ENCODE results near the gene CCND3. TPM values are rescaled to one million over a fixed set of nuclear protein-coding genes. Genes with fewer than 3 reads are reported as not detected.

CCND3 gene
- total and polyA plus RNA-seq, 2 experiments from 2014 or later, result 79.3 to 134 TPM

DNA sequence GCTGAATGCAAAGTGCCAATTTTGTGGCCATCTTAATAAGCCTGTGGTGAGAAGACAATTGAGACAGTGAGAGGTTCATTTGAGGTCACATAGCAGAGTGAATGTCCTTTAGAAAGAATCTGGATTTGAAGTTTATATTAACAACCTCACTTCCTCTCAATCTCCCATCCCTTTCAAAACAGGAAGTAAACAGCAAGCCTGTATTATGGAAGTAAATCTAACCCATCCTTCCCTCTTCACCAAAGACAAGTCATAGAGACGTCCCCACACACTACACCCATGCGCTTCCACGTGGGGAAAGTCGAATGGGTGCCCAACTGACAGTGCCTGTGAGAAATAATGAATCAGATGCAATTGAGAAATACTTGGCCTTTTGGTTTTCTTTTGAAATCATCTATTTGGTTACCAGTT, 28.8 kb upstream of the CCND3 start:
- 76% methylated on average over 4 of the region's 4 CpGs for WGBS (ENCODE audit: low lambda C conversion rate, missing lambda C conversion rate)
- TF ChIP-seq EZH2 (IDR thresholded peaks at IDR 0.05; ENCODE audit: borderline replicate concordance), result no peak
- no peak for TF ChIP-seq CTCF (IDR thresholded peaks at IDR 0.05; ENCODE audit: poor library complexity)
- no peak for TF ChIP-seq EZH2phosphoT487 (IDR thresholded peaks at IDR 0.05; ENCODE audit: low read depth, severe bottlenecking, unreplicated experiment)
- Histone ChIP-seq H3K9me2 (replicated peaks; ENCODE audit: insufficient read depth) (no peaks in the 10 kb centered on the region), H3K27ac (no peak overlapping the region), H3K9me3 (ENCODE audit: low read depth) (no peaks in the 10 kb centered on the region), H2AFZ (no peak overlapping the region), H3K4me1 (ENCODE audit: insufficient read depth) (no peaks in the 10 kb centered on the region), H3K4me3 (no peak overlapping the region), H4K20me1 (ENCODE audit: insufficient read depth, poor library complexity, severe bottlenecking) (no peaks in the 10 kb centered on the region), H3K4me2 (no peak overlapping the region), H3K79me2 (no peaks in the 10 kb centered on the region), H3K27me3 (no peaks in the 10 kb centered on the region), H3K36me3 (replicated peaks; ENCODE audit: insufficient read depth, low read depth) (no peaks in the 10 kb centered on the region)
- DNase-seq (ENCODE audit: low spot score), result no peak

DNA sequence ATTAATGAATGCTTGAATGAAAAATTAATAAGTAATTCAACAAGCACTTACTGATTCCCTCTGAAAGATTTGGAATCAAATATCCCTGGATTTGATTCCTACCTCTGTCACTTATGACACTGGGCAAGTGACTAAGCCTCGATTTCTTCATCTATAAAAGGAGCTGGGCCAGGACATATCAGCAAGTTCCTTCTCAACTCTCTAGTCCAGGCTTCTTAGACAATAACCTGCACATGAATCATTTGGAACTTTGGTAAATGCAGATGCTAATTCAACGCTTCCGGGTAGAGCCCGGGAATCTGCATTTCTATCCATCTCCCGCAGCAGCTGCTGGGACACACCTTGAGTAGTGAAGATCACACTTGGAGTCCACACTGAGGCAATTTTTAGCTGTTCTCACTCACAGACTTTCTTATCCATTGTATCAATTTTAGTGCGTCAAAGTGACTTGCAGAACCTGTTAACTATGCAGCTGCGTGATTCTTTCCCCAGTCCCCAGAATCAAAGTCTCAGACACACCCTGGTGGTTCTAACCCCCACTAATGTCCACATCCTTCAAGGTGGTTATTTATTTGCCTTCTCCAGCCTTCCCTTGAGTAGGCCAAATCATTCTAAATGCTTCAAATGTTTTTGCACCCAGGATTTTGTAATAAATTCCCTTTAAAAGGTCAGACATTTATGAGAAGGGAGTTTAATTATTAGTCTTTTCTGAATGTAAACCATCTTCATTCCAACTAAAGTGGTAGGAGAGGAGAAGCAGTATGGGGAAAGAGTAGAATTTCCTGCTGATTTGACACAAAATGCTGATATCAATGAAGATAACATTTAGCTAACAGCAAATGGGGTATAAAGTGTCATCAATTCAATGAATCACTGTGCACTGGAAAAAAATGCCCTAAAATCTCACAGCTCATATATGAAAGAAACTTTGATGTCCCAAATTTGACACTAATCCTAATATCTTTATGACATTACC, 26.0 kb upstream of the CCND3 start:
- no peak for DNase-seq (ENCODE audit: low spot score)
- H3K36me3 ChIP-seq (replicated peaks; ENCODE audit: insufficient read depth, low read depth), result no peaks in the 10 kb centered on the region
- H3K4me3 ChIP-seq, result no peak overlapping the region
- no peak overlapping the region for H3K4me2 ChIP-seq
- no peaks in the 10 kb centered on the region for H3K79me2 ChIP-seq
- 74% methylated on average over 7 of the region's 7 CpGs for WGBS (ENCODE audit: low lambda C conversion rate, missing lambda C conversion rate)
- no peak overlapping the region for H2AFZ ChIP-seq
- TF ChIP-seq EZH2 (IDR thresholded peaks at IDR 0.05; ENCODE audit: borderline replicate concordance), result no peak
- TF ChIP-seq CTCF (IDR thresholded peaks at IDR 0.05; ENCODE audit: poor library complexity), result no peak
- TF ChIP-seq EZH2phosphoT487 (IDR thresholded peaks at IDR 0.05; ENCODE audit: low read depth, severe bottlenecking, unreplicated experiment), result no peak
- H3K9me3 ChIP-seq (ENCODE audit: low read depth), result no peaks in the 10 kb centered on the region
- H4K20me1 ChIP-seq (ENCODE audit: insufficient read depth, poor library complexity, severe bottlenecking), result no peaks in the 10 kb centered on the region
- H3K27me3 ChIP-seq, result no peaks in the 10 kb centered on the region
- H3K9me2 ChIP-seq (replicated peaks; ENCODE audit: insufficient read depth), result no peaks in the 10 kb centered on the region
- H3K27ac ChIP-seq, result peak overlapping the region; percentile 49
- no peaks in the 10 kb centered on the region for H3K4me1 ChIP-seq (ENCODE audit: insufficient read depth)

DNA sequence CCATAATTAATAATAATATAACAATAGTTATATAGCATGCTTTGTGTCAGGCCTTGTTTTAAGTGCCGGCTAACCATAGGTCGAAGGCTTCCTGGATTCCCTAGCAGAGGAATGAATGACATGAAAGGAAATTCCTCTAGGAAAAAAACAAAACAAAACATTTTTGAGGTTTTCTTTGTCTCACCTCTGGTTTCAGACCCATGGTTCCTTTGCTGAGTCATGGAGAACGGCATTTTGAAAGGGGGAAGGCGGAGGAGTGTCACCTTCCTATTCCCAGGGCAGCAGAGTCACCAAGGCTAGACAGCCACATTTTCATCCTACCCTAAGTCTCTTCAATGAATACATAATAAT, 25.3 kb upstream of the CCND3 start:
- Histone ChIP-seq H3K9me2 (replicated peaks; ENCODE audit: insufficient read depth) (no peaks in the 10 kb centered on the region), H3K27ac (peak overlapping the region; percentile 49), H2AFZ (no peak overlapping the region), H3K4me2 (no peak overlapping the region), H3K9me3 (ENCODE audit: low read depth) (no peaks in the 10 kb centered on the region), H3K4me3 (no peak overlapping the region), H3K36me3 (replicated peaks; ENCODE audit: insufficient read depth, low read depth) (no peaks in the 10 kb centered on the region), H4K20me1 (ENCODE audit: insufficient read depth, poor library complexity, severe bottlenecking) (no peaks in the 10 kb centered on the region), H3K27me3 (no peaks in the 10 kb centered on the region), H3K4me1 (ENCODE audit: insufficient read depth) (no peaks in the 10 kb centered on the region), H3K79me2 (no peaks in the 10 kb centered on the region)
- no peak for DNase-seq (ENCODE audit: low spot score)
- TF ChIP-seq EZH2phosphoT487 (IDR thresholded peaks at IDR 0.05; ENCODE audit: low read depth, severe bottlenecking, unreplicated experiment) (no peak), EZH2 (IDR thresholded peaks at IDR 0.05; ENCODE audit: borderline replicate concordance) (no peak), CTCF (IDR thresholded peaks at IDR 0.05; ENCODE audit: poor library complexity) (no peak)
- 74% methylated on average over 4 of the region's 4 CpGs for WGBS (ENCODE audit: low lambda C conversion rate, missing lambda C conversion rate)

All from hepatocyte (in vitro differentiated cells).